ENCODE results near the gene RALBP1.
A peak's percentile ranks its signal among the peaks of the same experiment; 100 is the strongest.

The RALBP1 gene

GRCh38 chr18:9547782-9548181 is 72.5 kb downstream of the RALBP1 start:
- Histone ChIP-seq H3K4me1 (ENCODE audit: low read length) (no peaks in the 10 kb centered on the region), H3K4me3 (ENCODE audit: low read length) (no peak overlapping the region), H3K27me3 (replicated peaks; ENCODE audit: insufficient read depth, low read length) (no peaks in the 10 kb centered on the region), H4K20me1 (ENCODE audit: insufficient read depth, low read length) (no peaks in the 10 kb centered on the region), H3K79me2 (ENCODE audit: low read length) (no peaks in the 10 kb centered on the region), H3F3A (ENCODE audit: insufficient read depth, low read length) (no peaks in the 10 kb centered on the region), H3K9me3 (replicated peaks; ENCODE audit: insufficient read depth, low read length) (no peaks in the 10 kb centered on the region), H3K4me2 (ENCODE audit: low read depth, low read length) (no peak overlapping the region), H3K9me2 (replicated peaks; ENCODE audit: insufficient read depth, low read length) (no peaks in the 10 kb centered on the region), H3K9ac (ENCODE audit: low read length) (no peak overlapping the region), H3K27ac (ENCODE audit: low read length) (no peak overlapping the region), H2AFZ (ENCODE audit: low read length) (no peak overlapping the region), H3K36me3 (replicated peaks; ENCODE audit: insufficient read depth, low read length) (no peaks in the 10 kb centered on the region)
- no peak for DNase-seq
- TF ChIP-seq, protein P1, sequence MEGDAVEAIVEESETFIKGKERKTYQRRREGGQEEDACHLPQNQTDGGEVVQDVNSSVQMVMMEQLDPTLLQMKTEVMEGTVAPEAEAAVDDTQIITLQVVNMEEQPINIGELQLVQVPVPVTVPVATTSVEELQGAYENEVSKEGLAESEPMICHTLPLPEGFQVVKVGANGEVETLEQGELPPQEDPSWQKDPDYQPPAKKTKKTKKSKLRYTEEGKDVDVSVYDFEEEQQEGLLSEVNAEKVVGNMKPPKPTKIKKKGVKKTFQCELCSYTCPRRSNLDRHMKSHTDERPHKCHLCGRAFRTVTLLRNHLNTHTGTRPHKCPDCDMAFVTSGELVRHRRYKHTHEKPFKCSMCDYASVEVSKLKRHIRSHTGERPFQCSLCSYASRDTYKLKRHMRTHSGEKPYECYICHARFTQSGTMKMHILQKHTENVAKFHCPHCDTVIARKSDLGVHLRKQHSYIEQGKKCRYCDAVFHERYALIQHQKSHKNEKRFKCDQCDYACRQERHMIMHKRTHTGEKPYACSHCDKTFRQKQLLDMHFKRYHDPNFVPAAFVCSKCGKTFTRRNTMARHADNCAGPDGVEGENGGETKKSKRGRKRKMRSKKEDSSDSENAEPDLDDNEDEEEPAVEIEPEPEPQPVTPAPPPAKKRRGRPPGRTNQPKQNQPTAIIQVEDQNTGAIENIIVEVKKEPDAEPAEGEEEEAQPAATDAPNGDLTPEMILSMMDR (IDR thresholded peaks at IDR 0.05; ENCODE audit: low read length): no peak
- TF ChIP-seq EZH2 (optimal IDR thresholded peaks at IDR 0.05; ENCODE audit: low read depth, low read length): no peak
- TF ChIP-seq EZH2phosphoT487 (IDR thresholded peaks at IDR 0.05; ENCODE audit: low read length): no peak

DNA sequence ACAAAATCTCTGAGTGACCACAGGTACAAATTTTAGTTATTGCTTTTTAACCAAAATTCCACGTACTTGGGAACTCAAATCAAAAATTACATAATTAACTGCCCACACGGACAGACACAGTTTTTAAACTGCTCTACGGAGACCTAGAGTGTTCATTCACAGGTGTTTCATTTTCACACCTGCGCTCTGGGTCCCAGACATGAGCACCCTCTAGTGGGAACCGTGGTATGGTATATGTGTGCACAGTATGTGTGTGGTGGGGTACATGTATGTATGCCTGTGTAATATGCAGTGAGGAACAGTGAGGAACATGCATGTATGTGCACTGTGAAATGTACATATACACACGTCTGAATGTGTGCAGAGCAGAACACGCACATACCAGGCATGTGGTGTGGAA is 74.1 kb downstream of the RALBP1 start:
- H3K4me2 ChIP-seq (ENCODE audit: low read depth, low read length): no peak overlapping the region
- H3K27ac ChIP-seq (ENCODE audit: low read length): no peak overlapping the region
- H3K9ac ChIP-seq (ENCODE audit: low read length): no peak overlapping the region
- H2AFZ ChIP-seq (ENCODE audit: low read length): no peak overlapping the region
- no peaks in the 10 kb centered on the region for H3K9me3 ChIP-seq (replicated peaks; ENCODE audit: insufficient read depth, low read length)
- H3K36me3 ChIP-seq (replicated peaks; ENCODE audit: insufficient read depth, low read length): no peaks in the 10 kb centered on the region
- no peaks in the 10 kb centered on the region for H4K20me1 ChIP-seq (ENCODE audit: insufficient read depth, low read length)
- no peaks in the 10 kb centered on the region for H3K4me1 ChIP-seq (ENCODE audit: low read length)
- TF ChIP-seq EZH2 (optimal IDR thresholded peaks at IDR 0.05; ENCODE audit: low read depth, low read length) (no peak), EZH2phosphoT487 (IDR thresholded peaks at IDR 0.05; ENCODE audit: low read length) (no peak)
- TF ChIP-seq, protein P1 (IDR thresholded peaks at IDR 0.05; ENCODE audit: low read length): peak; percentile 42
- no peaks in the 10 kb centered on the region for H3K79me2 ChIP-seq (ENCODE audit: low read length)
- no peaks in the 10 kb centered on the region for H3F3A ChIP-seq (ENCODE audit: insufficient read depth, low read length)
- no peaks in the 10 kb centered on the region for H3K9me2 ChIP-seq (replicated peaks; ENCODE audit: insufficient read depth, low read length)
- DNase-seq: no peak
- H3K27me3 ChIP-seq (replicated peaks; ENCODE audit: insufficient read depth, low read length): no peaks in the 10 kb centered on the region
- H3K4me3 ChIP-seq (ENCODE audit: low read length): no peak overlapping the region

- Histone ChIP-seq H4K20me1 (ENCODE audit: insufficient read depth, low read length) (no peaks in the 10 kb centered on the region), H3K27me3 (replicated peaks; ENCODE audit: insufficient read depth, low read length) (no peaks in the 10 kb centered on the region), H3K27ac (ENCODE audit: low read length) (no peak overlapping the region), H3F3A (ENCODE audit: insufficient read depth, low read length) (no peaks in the 10 kb centered on the region), H3K36me3 (replicated peaks; ENCODE audit: insufficient read depth, low read length) (no peaks in the 10 kb centered on the region; the same call in 1 of the 2 replicates), H3K9ac (ENCODE audit: low read length) (no peak overlapping the region), H3K79me2 (ENCODE audit: low read length) (no peaks in the 10 kb centered on the region), H3K4me2 (ENCODE audit: low read depth, low read length) (no peak overlapping the region), H3K4me1 (ENCODE audit: low read length) (no peaks in the 10 kb centered on the region), H3K9me2 (replicated peaks; ENCODE audit: insufficient read depth, low read length) (no peaks in the 10 kb centered on the region), H2AFZ (ENCODE audit: low read length) (no peak overlapping the region), H3K4me3 (ENCODE audit: low read length) (no peak overlapping the region), H3K9me3 (replicated peaks; ENCODE audit: insufficient read depth, low read length) (no peaks in the 10 kb centered on the region)
- no peak for DNase-seq
- TF ChIP-seq, protein P1 (IDR thresholded peaks at IDR 0.05; ENCODE audit: low read length): no peak
- no peak for TF ChIP-seq EZH2phosphoT487 (IDR thresholded peaks at IDR 0.05; ENCODE audit: low read length)
- TF ChIP-seq EZH2 (optimal IDR thresholded peaks at IDR 0.05; ENCODE audit: low read depth, low read length): no peak
Observed at GRCh38 chr18:9550429-9550828, 75.1 kb downstream of the RALBP1 start.

Measured in MM.1S (cell line).